Measurements from ENCODE around the gene LRRC2. TPM values are rescaled to one million over a fixed set of nuclear protein-coding genes. Genes with fewer than 3 reads are reported as not detected.

The LRRC2 gene, protein sequence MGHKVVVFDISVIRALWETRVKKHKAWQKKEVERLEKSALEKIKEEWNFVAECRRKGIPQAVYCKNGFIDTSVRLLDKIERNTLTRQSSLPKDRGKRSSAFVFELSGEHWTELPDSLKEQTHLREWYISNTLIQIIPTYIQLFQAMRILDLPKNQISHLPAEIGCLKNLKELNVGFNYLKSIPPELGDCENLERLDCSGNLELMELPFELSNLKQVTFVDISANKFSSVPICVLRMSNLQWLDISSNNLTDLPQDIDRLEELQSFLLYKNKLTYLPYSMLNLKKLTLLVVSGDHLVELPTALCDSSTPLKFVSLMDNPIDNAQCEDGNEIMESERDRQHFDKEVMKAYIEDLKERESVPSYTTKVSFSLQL
- total RNA-seq: under 0.01 and 0.09 TPM in 2 replicates

DNA sequence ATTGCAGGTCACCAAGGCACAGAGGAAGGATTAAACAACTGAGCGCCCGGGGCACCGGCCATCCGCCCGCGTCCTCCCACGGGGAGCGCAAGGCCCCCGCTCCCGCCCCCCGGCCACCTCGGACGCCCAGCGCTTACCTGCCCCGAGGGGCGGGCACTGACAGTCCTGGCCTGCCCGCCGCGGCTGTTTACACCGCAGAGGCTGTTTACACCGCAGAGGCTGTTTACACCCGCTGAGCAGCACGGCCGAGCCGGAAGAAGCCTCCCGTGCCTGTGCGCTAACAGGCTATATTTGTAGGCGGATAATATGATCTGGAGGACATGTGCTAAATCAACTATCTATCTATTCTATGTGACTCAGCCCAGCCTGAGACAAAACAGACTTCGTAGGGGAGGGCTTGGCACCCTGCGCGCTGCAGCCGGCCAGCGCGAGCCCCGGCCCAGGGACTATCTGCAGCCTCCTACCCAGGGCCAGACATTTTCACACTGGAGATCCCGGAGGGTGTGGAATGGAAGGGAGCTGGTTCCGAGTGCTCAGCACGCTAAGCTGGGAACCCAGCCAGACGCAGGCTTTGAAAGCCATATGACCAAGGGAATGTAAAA is at the start of gene LRRC2:
TSS of gene LRRC2 (minus strand) at position 263 of the 602 bp plus-strand sequence. CDS start 14,711 bp downstream, outside the sequence.

DNA sequence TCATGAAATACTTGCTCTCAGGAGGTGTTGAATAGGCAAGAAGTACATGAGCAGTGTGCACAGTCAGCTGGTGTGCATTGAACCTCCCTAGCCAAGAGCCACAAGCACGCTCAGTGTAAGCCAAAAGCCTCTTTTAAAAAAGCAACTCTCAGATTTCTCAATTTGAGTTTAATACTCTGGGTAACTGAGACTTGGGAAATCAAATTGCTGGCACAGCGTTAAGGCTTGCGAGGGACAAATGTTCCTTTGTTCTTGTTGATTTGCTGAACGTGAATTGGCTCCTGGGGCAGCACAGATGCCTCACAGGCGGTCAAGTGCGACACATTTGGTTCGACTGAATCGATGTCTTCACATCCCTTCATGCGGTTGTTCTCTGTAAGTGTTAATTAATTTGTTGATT is 46.2 kb upstream of the LRRC2 start, which contains the start of gene FAM240A:
TSS of gene FAM240A (plus strand) at position 202 of the 400 bp plus-strand sequence. CDS start at position 361, 159 bp downstream.

DNA sequence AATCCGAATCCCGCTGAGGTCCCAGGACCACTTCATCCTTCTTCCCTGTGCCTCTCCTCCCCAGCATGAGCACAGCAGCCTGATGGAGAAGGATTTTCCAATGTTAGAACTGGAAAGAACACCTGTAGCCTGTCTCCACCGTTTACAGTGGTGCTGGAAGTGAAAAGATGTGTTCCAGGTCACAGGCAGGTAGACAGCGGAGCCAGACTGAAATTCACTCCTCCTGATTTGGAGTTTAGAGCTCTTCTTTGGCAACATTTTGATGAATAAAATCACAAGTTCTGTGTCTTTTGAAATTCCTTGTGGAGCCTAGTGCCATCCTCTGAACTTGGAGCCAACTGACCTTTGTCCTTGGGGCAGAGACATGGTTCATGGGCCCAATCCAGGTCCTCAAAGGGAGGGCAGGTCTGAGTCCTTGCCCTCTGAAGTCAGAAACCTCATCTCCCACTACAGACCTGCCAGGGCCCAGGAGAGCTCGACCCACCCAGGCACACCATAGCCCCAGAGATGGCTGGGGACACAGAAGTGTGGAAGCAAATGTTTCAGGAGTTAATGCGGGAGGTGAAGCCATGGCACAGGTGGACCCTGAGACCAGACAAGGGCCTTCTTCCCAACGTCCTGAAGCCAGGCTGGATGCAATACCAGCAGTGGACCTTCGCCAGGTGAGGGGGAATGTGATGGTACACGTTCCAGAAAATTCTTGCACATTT is 68.4 kb downstream of the LRRC2 start, which contains the start of gene RTP3:
TSS of gene RTP3 (plus strand) at position 421 of the 710 bp plus-strand sequence. CDS start at position 508, 87 bp downstream.

Other genes with a start within 250 kb of the LRRC2 start
- not detected in 2 replicates for gene CCR2, start 212.2 kb downstream of the LRRC2 start, total RNA-seq
- gene CCR5, start 195.4 kb downstream of the LRRC2 start, total RNA-seq: not detected in 2 replicates
- 4.7 and 4.9 TPM in 2 replicates for gene CCRL2, start 159.0 kb downstream of the LRRC2 start, total RNA-seq
- 0.09 TPM in 1 of 2 replicates, not detected in the other for gene LTF, start 101.4 kb downstream of the LRRC2 start, total RNA-seq
- not detected in 2 replicates for gene RTP3, start 68.3 kb downstream of the LRRC2 start, total RNA-seq
- gene FAM240A, start 46.2 kb upstream of the LRRC2 start, total RNA-seq: not detected in 2 replicates
- gene ALS2CL, start 127.4 kb upstream of the LRRC2 start, total RNA-seq: 5.0 and 8.5 TPM in 2 replicates
- gene TMIE, start 135.1 kb upstream of the LRRC2 start, total RNA-seq: 0.19 TPM in 1 of 2 replicates, not detected in the other
- not detected in 2 replicates for gene PRSS50, start 151.6 kb upstream of the LRRC2 start, total RNA-seq